HG03135 (cell line): ENCODE measurements around the gene SLC38A2.
"Not testable (repeated sequence)": the region's sequence is repeated elsewhere in the genome, so short reads cannot be mapped to it uniquely, and the experiment has no call there.

ENCODE experiments used
- ATAC-seq: cut with Tn5 transposase; IDR thresholded peaks from one replicate; pipeline ENCODE4 v1.9.1; 2021; ENCODE audit warnings: mild to moderate bottlenecking, moderate library complexity; ENCODE audit not compliant: unreplicated experiment

Gene SLC38A2

GRCh38 chr12:46332260-46332659 is 40.3 kb downstream of the SLC38A2 start:
- no peak for ATAC-seq

GRCh38 chr12:46325075-46325474 is 47.5 kb downstream of the SLC38A2 start:
- not testable (repeated sequence) for ATAC-seq

- ATAC-seq = no peak
Measured at GRCh38 chr12:46320731-46321130, 51.8 kb downstream of the SLC38A2 start.

GRCh38 chr12:46318037-46318436 is 54.5 kb downstream of the SLC38A2 start:
- no peak for ATAC-seq
